Astrocyte of the spinal cord (primary cell): ENCODE data around the gene NLRP5.
A peak's percentile ranks its signal among the peaks of the same experiment; 100 is the strongest.

Source experiments
- DNase-seq: peaks from one replicate; pipeline ENCODE4 v3.0.0; 2011; ENCODE audit warnings: low read depth, low spot score
- H3K4me3 ChIP-seq: 2 replicates; pipeline ENCODE4 v1.5.1; 2011; ENCODE audit warnings: low read depth, mild to moderate bottlenecking, low read length, moderate library complexity
- in situ Hi-C: cut with HindIII; loops from 2 replicates; pipeline ENCODE4 v1.10.0; 2017; ENCODE audit warnings: low sequenced_read_pairs
- TF ChIP-seq, protein P1 (sequence below): IDR thresholded peaks from 2 replicates; pipeline ENCODE4 v1.5.1; 2012; ENCODE audit warnings: low read depth, mild to moderate bottlenecking, low read length, inconsistent platforms

The NLRP5 gene

GRCh38 chr19:56089344-56089743, 102.8 kb downstream of the NLRP5 start:
- no peak overlapping the region for H3K4me3 ChIP-seq
- DNase-seq: no peak
- TF ChIP-seq, protein P1, sequence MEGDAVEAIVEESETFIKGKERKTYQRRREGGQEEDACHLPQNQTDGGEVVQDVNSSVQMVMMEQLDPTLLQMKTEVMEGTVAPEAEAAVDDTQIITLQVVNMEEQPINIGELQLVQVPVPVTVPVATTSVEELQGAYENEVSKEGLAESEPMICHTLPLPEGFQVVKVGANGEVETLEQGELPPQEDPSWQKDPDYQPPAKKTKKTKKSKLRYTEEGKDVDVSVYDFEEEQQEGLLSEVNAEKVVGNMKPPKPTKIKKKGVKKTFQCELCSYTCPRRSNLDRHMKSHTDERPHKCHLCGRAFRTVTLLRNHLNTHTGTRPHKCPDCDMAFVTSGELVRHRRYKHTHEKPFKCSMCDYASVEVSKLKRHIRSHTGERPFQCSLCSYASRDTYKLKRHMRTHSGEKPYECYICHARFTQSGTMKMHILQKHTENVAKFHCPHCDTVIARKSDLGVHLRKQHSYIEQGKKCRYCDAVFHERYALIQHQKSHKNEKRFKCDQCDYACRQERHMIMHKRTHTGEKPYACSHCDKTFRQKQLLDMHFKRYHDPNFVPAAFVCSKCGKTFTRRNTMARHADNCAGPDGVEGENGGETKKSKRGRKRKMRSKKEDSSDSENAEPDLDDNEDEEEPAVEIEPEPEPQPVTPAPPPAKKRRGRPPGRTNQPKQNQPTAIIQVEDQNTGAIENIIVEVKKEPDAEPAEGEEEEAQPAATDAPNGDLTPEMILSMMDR: no peak
- in situ Hi-C loops: no loop called here

DNA sequence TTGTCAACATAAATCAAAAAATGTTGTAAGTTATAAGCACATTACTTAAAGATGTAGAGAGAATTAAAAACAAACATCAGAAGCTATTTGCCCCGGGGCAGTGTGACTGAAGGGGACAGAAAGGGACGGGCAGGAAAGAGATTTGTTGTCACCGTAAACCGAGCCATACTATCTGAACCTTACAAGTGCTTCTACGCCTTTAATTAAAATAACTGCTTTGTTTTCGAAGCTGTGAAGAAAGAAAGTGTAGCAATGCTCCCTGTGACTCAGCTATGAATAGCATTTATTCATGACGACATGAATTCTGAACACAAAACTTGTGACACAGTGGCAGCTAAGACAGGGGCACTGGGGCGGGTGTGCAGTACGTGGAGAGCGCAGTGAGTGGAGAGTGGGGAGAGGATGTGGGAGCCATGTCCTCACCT, 104.5 kb downstream of the NLRP5 start:
- peak; percentile 31 for DNase-seq
- H3K4me3 ChIP-seq: no peak overlapping the region
- in situ Hi-C loops: no loop called here
- TF ChIP-seq, protein P1: no peak

DNA sequence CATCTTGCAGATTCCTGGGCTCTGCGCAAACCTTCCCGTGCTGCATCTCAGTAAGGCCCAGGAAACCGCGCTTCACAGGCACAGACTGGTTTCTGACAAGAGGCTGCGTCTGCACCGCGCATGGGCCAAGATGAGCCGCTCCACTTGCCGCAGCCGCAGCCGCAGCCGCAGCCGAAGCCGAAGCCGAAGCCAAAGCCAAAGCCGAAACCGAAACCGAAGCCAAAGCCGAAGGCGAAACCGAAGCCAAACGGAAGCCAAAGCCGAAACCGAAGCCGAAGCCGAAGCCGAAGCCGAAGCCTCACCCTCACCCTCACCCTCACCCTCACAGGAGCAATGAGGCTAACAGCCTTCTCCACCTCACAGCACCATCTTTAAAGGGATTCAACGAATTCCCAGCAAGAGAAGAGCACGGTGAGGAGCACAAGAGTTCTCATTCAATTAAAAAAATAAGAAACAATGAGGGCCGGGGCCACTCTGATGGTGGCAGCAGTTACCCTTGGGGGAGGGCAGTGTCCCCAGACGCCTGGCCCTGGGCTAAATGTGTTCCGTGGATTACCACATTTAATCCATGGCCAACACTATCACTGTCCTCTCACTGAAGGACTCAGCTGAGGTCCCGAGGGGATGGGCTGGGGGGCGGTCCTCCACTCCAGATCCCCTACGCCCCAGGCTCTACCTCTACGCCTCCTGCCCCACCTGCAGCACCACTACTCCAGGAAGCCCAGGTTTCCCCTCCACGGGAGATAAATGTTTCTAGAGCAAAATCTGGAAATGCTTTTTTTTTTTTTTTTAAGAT, 105.4 kb downstream of the NLRP5 start:
- no peak for DNase-seq
- H3K4me3 ChIP-seq: no peak overlapping the region
- in situ Hi-C loops: no loop called here
- TF ChIP-seq, protein P1: no peak

DNA sequence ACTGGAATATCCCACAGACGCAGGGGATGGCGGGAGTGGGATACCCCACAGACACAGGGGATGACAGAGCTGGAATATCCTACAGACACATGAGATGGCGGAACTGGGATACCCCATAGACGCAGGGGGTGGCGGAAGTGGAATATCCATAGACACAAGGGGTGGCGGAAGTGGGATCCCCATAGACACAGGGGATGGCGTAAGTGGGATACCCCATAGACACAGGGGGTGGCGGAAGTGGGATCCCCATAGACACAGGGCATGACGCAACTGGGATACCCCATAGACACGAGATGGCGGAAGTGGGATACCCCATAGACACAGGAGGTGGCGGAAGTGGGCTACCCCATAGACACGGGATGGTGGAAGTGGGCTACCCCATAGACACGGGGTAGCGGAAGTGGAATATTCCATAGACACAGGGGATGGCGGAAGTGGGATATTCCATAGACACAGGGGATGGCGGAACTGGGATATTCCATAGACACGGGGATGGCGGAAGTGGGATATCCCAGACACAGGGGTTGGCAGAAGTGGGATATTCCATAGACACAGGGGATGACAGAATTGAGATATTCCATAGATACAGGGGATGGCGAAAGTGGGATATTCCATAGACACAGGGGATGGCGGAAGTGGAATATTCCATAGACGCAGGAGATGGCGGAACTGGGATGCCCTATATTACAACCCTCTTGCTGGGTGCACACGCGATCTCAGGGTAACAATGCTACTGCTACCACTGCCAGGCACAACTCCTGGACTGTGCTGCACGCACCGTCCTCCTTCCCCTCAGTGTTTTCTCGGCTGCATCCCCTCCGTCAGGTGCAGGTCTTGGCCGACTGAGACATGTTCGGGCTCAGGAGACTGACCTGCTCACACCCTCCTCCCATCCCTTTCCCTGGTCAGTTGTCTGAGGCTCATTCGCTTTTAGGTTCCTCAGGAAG, 106.4 kb downstream of the NLRP5 start:
- TF ChIP-seq, protein P1: no peak
- no peak overlapping the region for H3K4me3 ChIP-seq
- no peak for DNase-seq
- in situ Hi-C loops: no loop called here

DNA sequence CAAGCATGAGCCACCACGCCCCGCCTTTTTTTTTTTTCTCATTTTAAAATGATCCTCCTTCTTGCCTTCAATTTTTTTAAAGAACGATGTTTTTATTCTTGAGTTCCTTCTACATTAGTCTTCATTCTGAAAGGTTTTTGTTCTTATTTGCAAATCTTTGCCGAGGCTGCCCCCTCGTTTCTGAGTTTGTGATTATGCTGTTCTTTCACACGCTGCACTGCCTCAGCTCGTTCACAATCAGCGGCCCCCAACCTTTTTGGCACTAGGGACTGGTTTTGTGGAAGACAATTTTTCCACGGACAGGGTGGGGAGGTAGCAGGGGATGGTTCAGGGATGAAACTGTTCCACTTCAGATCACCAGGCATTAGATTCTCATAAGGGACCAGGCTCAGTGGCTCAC, 107.9 kb downstream of the NLRP5 start:
- DNase-seq: no peak
- in situ Hi-C loops: no loop called here
- TF ChIP-seq, protein P1: no peak
- no peak overlapping the region for H3K4me3 ChIP-seq

- no peak overlapping the region for H3K4me3 ChIP-seq
- in situ Hi-C loops: no loop called here
- no peak for DNase-seq
- TF ChIP-seq, protein P1: no peak
Measured at GRCh38 chr19:56096665-56097064, 110.1 kb downstream of the NLRP5 start.
